ENCODE measurements around the gene GSTCD.
"Not testable (repeated sequence)": the region's sequence is repeated elsewhere in the genome, so short reads cannot be mapped to it uniquely, and the experiment has no call there.

GSTCD gene

GRCh38 chr4:105715692-105716278 lies 7.2 kb downstream of the GSTCD start:
- DNase-seq, result no peak

GRCh38 chr4:105719204-105719603 lies 10.6 kb downstream of the GSTCD start:
- DNase-seq, result no peak

- no peak for DNase-seq
Observed at GRCh38 chr4:105725623-105726022, 17.0 kb downstream of the GSTCD start.

GRCh38 chr4:105729895-105730294 lies 21.3 kb downstream of the GSTCD start:
- DNase-seq, result not testable (repeated sequence)

- not testable (repeated sequence) for DNase-seq
Observed at GRCh38 chr4:105735217-105735616, 26.6 kb downstream of the GSTCD start.

GRCh38 chr4:105741548-105741947 lies 33.0 kb downstream of the GSTCD start:
- no peak for DNase-seq

- no peak for DNase-seq
Observed at GRCh38 chr4:105748222-105748621, 39.6 kb downstream of the GSTCD start.

- no peak for DNase-seq
Observed at GRCh38 chr4:105751718-105752299, 43.2 kb downstream of the GSTCD start.

- DNase-seq, result no peak
Observed at GRCh38 chr4:105753361-105753760, 44.8 kb downstream of the GSTCD start.

- no peak for DNase-seq
Observed at GRCh38 chr4:105755375-105755774, 46.8 kb downstream of the GSTCD start.

- no peak for DNase-seq
Observed at GRCh38 chr4:105758958-105759357, 50.4 kb downstream of the GSTCD start.

GRCh38 chr4:105765690-105766407 lies 57.3 kb downstream of the GSTCD start:
- no peak for DNase-seq

GRCh38 chr4:105767579-105767978 lies 59.0 kb downstream of the GSTCD start:
- no peak for DNase-seq

- not testable (repeated sequence) for DNase-seq
Observed at GRCh38 chr4:105770524-105770923, 61.9 kb downstream of the GSTCD start.

- not testable (repeated sequence) for DNase-seq
Observed at GRCh38 chr4:105772065-105772464, 63.5 kb downstream of the GSTCD start.

GRCh38 chr4:105775760-105776415 lies 67.3 kb downstream of the GSTCD start:
- DNase-seq, result not testable (repeated sequence)

GRCh38 chr4:105780176-105780575 lies 71.6 kb downstream of the GSTCD start:
- DNase-seq, result no peak

- no peak for DNase-seq
Observed at GRCh38 chr4:105784761-105785160, 76.2 kb downstream of the GSTCD start.

GRCh38 chr4:105785792-105786191 lies 77.2 kb downstream of the GSTCD start:
- DNase-seq, result no peak

- DNase-seq, result no peak
Observed at GRCh38 chr4:105786748-105787147, 78.2 kb downstream of the GSTCD start.

- no peak for DNase-seq
Observed at GRCh38 chr4:105797225-105797624, 88.6 kb downstream of the GSTCD start.

GRCh38 chr4:105805501-105806120 lies 97.0 kb downstream of the GSTCD start:
- DNase-seq, result no peak

GRCh38 chr4:105807496-105807895 lies 98.9 kb downstream of the GSTCD start:
- DNase-seq, result no peak
